Small intestine (tissue), 7 donors: ENCODE measurements around the gene PAX7. TPM values are rescaled to one million over a fixed set of nuclear protein-coding genes. Genes with fewer than 3 reads are reported as not detected.

ENCODE experiments used
- DNase-seq, 2 donors: peaks; one replicate each; pipeline versions ENCODE4 v3.0.0 to v3.0.0-alpha.2; 2013
- FAIRE-seq: peaks from 2 replicates; lab custom pipeline; 2012; peaks lifted over from hg19 to GRCh38; lab: Jason Lieb, UNC
- H3K27ac ChIP-seq, 3 donors: one replicate each; pipeline ENCODE4 v1.5.1; 2013; ENCODE audit warnings: low read length in 2 of 3, mild to moderate bottlenecking in 2 of 3, control low read depth in 1 of 3, inconsistent platforms in 1 of 3, low read depth in 1 of 3, moderate library complexity in 1 of 3
- H3K27me3 ChIP-seq, 3 donors: one replicate each; pipeline ENCODE4 v1.6.1; 2013; ENCODE audit warnings: low read length in 3 of 3, inconsistent platforms in 1 of 3; ENCODE audit not compliant: control insufficient read depth in 3 of 3, insufficient read depth in 3 of 3
- H3K36me3 ChIP-seq, 3 donors: one replicate each; pipeline ENCODE4 v1.6.1; 2013; ENCODE audit warnings: low read length in 3 of 3, inconsistent platforms in 1 of 3, low read depth in 1 of 3, mild to moderate bottlenecking in 1 of 3, moderate library complexity in 1 of 3; ENCODE audit not compliant: control insufficient read depth in 3 of 3, insufficient read depth in 2 of 3
- H3K4me1 ChIP-seq, 3 donors: one replicate each; pipeline ENCODE4 v1.6.1; 2013; ENCODE audit warnings: low read length in 2 of 3, inconsistent platforms in 1 of 3, low read depth in 1 of 3, mild to moderate bottlenecking in 1 of 3, moderate library complexity in 1 of 3; ENCODE audit not compliant: control insufficient read depth in 3 of 3, insufficient read depth in 2 of 3
- H3K4me3 ChIP-seq, 3 donors: one replicate each; pipeline ENCODE4 v1.5.1; 2013; ENCODE audit warnings: low read length in 3 of 3, control low read depth in 1 of 3, inconsistent platforms in 1 of 3, low read depth in 1 of 3, mild to moderate bottlenecking in 1 of 3, moderate library complexity in 1 of 3
- H3K9me3 ChIP-seq, 2 donors: one replicate each; pipeline ENCODE4 v1.6.1; 2013; ENCODE audit warnings: low read depth in 1 of 2, low read length in 1 of 2; ENCODE audit not compliant: control insufficient read depth in 2 of 2, insufficient read depth in 1 of 2
- WGBS, 3 donors: extraction: QIAGEN DNeasy Blood & Tissue Kit; methylation state at CpG; one replicate each; pipeline ENCODE4 v1.1.7; 2013; 5-methylcytosine and 5-hydroxymethylcytosine counted together
- polyA plus RNA-seq, 4 donors: library from polyadenylated mRNA; stranded (reverse) in 3 of 4; unstranded in 1 of 4; fragments of 200-250 nt in 3 of 4; fragments of 120-200 nt in 1 of 4; gene quantifications; one replicate each; pipeline versions ENCODE4 v1.2.1 to v1.2.3, GENCODE V29; 2013
- donor health status: healthy with polysubstance abuse.
- donor health status: control.
- donor health status: control.
- donor health status: Bipolar disorder and iron deficiency.
- donor health status: healthy.

The PAX7 gene
- polyA plus RNA-seq, 4 donors: 0.01 to 0.15 TPM; not detected in 2

DNA sequence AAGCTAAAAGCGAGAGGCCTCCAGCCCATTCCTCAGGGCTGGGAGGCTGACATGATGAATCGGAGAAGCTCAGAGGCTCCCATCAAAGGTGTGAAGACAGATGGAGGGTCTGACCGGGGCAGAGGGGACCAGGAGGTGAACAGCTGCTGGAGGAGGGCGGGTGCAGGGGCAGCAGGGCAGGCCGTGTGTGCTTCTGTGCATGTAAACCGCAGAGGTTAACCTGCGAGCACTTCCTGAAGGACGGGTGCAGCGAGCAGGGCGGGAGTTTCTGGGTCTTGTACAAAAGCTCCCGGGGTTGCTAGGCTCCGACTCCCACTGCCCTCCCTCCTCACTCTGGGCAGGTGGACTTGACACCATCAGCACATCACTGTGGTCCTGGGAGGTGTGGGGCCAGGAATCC, 75.2 kb downstream of the PAX7 start:
- no peak overlapping the region for H3K27ac ChIP-seq
- H3K27me3 ChIP-seq: peaks cover 0 to 24% (median 11%) of the 10 kb centered on the region in 3 donors
- no peak overlapping the region for H3K4me3 ChIP-seq
- FAIRE-seq (no peak), DNase-seq (no peak)
- no peaks in the 10 kb centered on the region for H3K4me1 ChIP-seq
- no peaks in the 10 kb centered on the region for H3K9me3 ChIP-seq
- no peaks in the 10 kb centered on the region for H3K36me3 ChIP-seq
- 23 to 32% (median 32%) methylated on average over 12 of the region's 12 CpGs for WGBS, 3 donors

DNA sequence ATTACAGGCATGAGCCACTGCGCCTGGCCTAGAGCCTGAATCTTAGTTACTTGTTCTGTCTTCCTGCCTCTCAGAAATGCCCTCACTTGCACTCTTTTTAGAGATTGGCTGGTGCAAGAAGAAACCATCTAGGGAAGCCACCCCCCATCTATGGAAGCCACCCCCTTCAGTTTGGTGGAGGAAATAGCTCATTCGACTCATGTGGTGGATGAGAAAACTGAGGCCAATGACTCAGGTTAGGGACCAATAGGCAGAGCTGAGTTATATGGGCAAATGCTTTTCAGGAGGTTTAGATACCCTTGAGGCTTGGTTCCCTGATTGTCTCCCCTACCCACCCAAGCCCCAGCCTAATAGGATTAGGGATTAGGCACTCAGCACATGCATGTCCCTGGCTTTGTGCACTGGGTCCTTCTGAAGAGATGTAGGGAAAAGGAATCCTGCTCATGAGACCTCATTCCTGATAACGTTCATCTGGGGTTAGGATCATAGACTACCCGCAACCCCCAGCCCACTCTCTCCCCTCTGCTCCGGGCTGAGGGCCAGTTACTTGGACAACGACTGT, 77.1 kb downstream of the PAX7 start:
- Histone ChIP-seq H3K36me3 (no peaks in the 10 kb centered on the region), H3K27me3 (peaks cover 0 to 20% (median 4%) of the 10 kb centered on the region in 3 donors), H3K27ac (no peak overlapping the region), H3K4me3 (no peak overlapping the region), H3K9me3 (no peaks in the 10 kb centered on the region), H3K4me1 (no peaks in the 10 kb centered on the region)
- no peak for DNase-seq
- FAIRE-seq: no peak
- 70 to 75% (median 73%) methylated on average over 6 of the region's 6 CpGs for WGBS, 3 donors

DNA sequence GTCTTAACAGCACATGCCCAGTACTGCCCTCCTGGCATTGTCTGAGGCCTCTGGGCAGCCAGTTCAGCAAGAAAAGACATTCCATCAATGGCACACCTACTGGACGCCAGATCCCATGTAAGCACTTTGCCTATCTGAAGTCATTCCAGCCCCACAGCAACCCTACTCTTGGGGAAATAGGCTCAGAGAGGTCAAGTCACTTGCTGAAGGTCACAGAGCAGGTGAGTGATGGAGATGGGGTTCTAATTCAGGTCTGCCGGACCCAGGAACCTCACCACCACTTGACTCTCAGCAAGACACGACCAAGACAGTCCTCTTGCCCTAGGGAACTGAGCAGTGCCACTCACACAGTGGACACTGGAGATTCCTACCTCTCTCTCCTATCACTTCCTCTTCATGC, 79.4 kb downstream of the PAX7 start:
- H3K27me3 ChIP-seq: peaks cover 0 to 10% (median 6%) of the 10 kb centered on the region in 3 donors
- no peaks in the 10 kb centered on the region for H3K4me1 ChIP-seq
- H3K27ac ChIP-seq: no peak overlapping the region
- DNase-seq (no peak), FAIRE-seq (no peak)
- 38 to 72% (median 41%) methylated on average over 3 of the region's 3 CpGs for WGBS, 3 donors
- no peak overlapping the region for H3K4me3 ChIP-seq
- no peaks in the 10 kb centered on the region for H3K36me3 ChIP-seq
- no peaks in the 10 kb centered on the region for H3K9me3 ChIP-seq

DNA sequence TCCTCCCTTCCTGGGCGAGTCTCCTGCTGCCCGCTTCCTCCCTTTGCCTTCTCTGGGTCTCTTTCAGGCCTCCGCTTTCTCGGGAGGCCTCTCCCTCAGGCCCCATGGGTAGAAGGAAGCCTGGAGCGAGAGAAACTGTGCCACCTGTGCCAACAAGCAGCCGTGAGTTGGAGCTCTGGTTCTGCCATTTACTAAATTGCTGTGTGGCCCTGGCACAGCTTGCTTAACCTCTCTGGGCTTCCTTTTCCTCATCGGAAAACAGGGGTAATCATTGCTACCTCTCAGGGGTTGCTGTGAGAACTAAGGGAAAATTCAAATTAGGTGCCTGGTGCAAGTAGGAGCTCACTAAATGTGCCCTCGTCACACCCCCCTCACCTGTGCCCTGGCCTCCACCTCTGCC, 80.4 kb downstream of the PAX7 start:
- DNase-seq: no peak
- H3K4me1 ChIP-seq: no peaks in the 10 kb centered on the region
- H3K27ac ChIP-seq: no peak overlapping the region
- WGBS, 3 donors: 44 to 63% (median 50%) methylated on average over 8 of the region's 8 CpGs
- H3K9me3 ChIP-seq: no peaks in the 10 kb centered on the region
- peaks cover 0 to 15% (median 12%) of the 10 kb centered on the region in 3 donors for H3K27me3 ChIP-seq
- no peaks in the 10 kb centered on the region for H3K36me3 ChIP-seq
- no peak overlapping the region for H3K4me3 ChIP-seq
- no peak for FAIRE-seq

DNA sequence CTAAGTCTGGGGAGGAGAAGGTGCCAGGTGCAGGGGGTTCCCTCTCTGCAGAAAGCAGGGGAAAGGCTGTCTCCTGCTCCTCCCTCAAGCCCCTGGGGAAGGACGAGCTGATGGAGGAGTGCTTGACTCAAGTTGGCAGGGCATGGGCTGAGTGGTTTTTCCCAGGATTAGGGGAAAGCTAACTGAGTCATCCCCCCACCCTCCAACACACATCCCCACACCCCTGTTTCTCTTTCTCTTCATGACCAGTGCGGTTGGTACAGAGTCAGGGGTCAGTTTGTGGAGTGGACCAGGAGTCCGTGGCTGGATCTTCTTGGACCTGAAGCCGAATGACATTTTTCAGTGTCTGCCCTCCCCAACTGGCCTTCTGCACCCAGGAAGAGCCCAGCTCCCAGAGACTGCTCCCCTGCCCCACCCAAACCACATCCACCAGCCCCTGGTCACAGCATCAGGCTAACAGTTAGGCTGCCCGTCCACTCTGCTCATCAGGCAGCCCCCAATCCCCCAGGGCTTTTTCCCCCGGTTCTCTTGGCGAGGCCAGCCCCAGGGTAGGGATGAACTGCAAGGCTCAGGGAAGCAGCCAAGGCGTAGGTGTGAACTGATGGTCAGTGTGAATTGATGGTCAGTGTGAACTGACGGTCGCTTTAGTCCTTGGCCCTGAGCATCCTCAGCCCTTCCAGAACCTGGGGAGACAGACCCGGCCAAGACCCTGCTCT, 81.0 kb downstream of the PAX7 start:
- DNase-seq (no peak), FAIRE-seq (no peak)
- 65 to 75% (median 71%) methylated on average over 11 of the region's 11 CpGs for WGBS, 3 donors
- H3K4me1 ChIP-seq: no peaks in the 10 kb centered on the region
- H3K27me3 ChIP-seq: peaks cover 0 to 21% (median 13%) of the 10 kb centered on the region in 3 donors
- H3K9me3 ChIP-seq: no peaks in the 10 kb centered on the region
- no peaks in the 10 kb centered on the region for H3K36me3 ChIP-seq
- H3K4me3 ChIP-seq: no peak overlapping the region
- no peak overlapping the region for H3K27ac ChIP-seq

DNA sequence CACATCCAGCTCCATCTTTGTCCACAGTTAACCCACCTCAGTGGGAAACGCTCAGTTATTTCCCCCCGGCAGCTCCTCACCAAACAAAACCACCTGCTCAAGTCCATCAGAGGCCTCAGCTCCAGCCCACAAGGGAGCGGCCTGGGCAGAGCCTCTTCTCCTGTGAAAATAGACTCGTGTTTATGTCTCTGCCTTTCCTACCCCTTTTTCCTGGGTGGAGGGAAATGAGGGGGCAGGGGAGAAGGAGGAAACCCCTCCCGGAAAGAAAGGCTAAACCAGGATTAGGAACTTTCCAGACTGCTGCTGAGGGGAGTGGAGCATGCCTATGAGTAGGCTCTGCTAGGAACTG, 81.6 kb downstream of the PAX7 start:
- WGBS, 3 donors: 56 to 60% (median 59%) methylated on average over 5 of the region's 5 CpGs
- no peaks in the 10 kb centered on the region for H3K36me3 ChIP-seq
- no peak overlapping the region for H3K27ac ChIP-seq
- no peaks in the 10 kb centered on the region for H3K9me3 ChIP-seq
- H3K4me3 ChIP-seq: no peak overlapping the region
- H3K27me3 ChIP-seq: peaks cover 0 to 23% (median 16%) of the 10 kb centered on the region in 3 donors
- DNase-seq: no peak
- no peaks in the 10 kb centered on the region for H3K4me1 ChIP-seq
- FAIRE-seq: no peak

DNA sequence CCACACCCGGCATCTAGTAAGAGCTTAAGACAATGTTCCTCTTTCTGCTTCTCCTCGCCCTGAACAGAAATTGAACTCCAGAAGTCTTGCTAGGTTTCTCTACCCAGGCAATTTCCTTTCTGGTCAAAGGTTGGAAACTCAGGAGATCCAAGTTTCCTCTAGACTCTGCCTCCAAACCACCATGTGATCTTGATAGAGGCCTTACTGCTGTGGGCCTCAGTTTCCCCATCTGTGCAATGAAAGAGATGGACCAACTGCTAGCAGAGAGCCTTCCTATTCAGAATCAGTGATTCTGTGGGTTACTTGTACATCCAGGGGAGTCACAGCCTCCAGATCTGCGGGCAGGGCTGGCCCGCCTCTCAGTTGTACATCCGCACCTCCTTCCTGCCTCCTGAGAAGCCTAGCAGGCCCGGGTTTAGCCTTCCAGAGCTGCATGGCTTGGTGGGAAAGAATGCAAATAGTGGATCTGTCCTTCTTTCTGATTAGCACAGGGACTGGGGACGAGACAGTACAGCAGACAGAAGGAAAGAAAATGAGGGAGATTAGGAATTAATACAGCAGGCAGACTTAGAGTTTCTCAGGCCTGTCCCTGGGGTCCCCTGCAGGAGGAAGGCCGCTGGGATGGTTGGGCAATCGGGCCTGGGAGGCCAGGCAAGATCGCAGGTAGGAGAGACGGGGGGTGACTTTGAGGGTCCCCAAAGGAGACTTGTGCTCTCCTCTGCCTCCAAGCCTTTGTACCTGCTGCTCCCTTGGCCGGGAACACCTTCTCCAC, 83.9 kb downstream of the PAX7 start:
- Histone ChIP-seq H3K4me3 (no peak overlapping the region), H3K27ac (no peak overlapping the region), H3K27me3 (peaks cover 3 to 40% (median 28%) of the 10 kb centered on the region in 3 donors), H3K9me3 (no peaks in the 10 kb centered on the region), H3K4me1 (no peaks in the 10 kb centered on the region), H3K36me3 (no peaks in the 10 kb centered on the region)
- 61 to 76% (median 71%) methylated on average over 12 of the region's 12 CpGs for WGBS, 3 donors
- FAIRE-seq: no peak
- no peak for DNase-seq

DNA sequence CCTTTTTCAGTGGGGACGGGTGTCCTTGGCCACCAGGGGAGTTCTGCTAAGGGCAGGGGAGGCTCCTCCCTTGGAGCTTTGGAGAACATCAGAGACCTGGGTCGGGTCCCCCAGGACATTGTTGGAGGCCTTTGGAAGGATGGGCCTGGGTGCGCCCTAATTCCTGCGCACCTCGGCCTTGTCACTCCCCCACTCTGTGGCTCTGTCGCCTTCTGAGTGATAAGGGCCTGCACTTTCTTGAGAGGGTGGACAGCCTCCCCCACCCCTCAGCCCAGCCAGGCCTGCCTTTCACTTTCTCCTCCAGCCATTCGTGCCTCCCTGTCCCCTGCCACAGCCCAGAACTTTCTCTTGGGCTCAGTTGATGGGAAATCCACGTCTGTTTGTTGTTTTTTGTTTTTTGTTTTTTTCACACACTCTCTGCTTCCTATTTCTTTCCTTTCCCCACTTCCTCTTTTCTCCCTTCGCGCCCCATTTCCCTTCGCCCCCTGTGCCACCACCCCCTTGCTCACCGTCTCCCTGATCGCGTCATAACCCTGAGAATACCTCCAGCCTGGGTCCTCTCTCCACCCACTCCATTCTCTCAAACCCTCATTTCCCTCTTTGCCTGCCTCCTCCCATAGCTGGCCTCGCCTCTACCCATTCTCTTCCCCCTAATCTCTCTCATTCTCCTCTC, 85.6 kb downstream of the PAX7 start:
- peaks cover 3 to 42% (median 28%) of the 10 kb centered on the region in 3 donors for H3K27me3 ChIP-seq

More for the DNA sequence above, 85.6 kb downstream of the PAX7 start:
- no peaks in the 10 kb centered on the region for H3K9me3 ChIP-seq
- FAIRE-seq: no peak
- 27 to 33% (median 27%) methylated on average over 15 of the region's 15 CpGs for WGBS, 3 donors
- H3K36me3 ChIP-seq: no peaks in the 10 kb centered on the region
- no peak overlapping the region for H3K4me3 ChIP-seq
- no peak for DNase-seq
- H3K4me1 ChIP-seq: no peaks in the 10 kb centered on the region
- no peak overlapping the region for H3K27ac ChIP-seq
